OCI-LY7 (cell line): ENCODE measurements around the gene DNAJC1. TPM values are rescaled to one million over a fixed set of nuclear protein-coding genes. Genes with fewer than 3 reads are reported as not detected.
"Not testable (repeated sequence)": the region's sequence is repeated elsewhere in the genome, so short reads cannot be mapped to it uniquely, and the experiment has no call there.

Experiments used
- BruUV-seq: library from RNA; stranded (reverse); fragments of 400-500 nt; replicated peaks from 2 replicates; lab custom pipeline; 2021; lab: Mats Ljungman, UMichigan
- CTCF ChIA-PET: fragments of 300-600 bp; sonication (Branson Sonifier 250); formaldehyde crosslinking; loops from one replicate; lab custom pipeline; 2022; ENCODE audit warnings: antibody characterized with exemption; ENCODE audit not compliant: unreplicated experiment; lab: Charles Lee
- POLR2A ChIA-PET: fragments of 300-600 bp; sonication (Branson Sonifier 250); formaldehyde crosslinking; loops from one replicate; lab custom pipeline; 2022; ENCODE audit warnings: antibody characterized with exemption; lab: Charles Lee
- DNase-seq: peaks from one replicate; pipeline ENCODE4 v3.0.0-alpha.2; 2015; ENCODE audit warnings: low spot score
- H2AFZ ChIP-seq: fragments of 200-600 bp; sonication (generic), shearing (Covaris generic); 2 replicates; pipeline ENCODE4 v1.6.1; 2014; ENCODE audit warnings: mild to moderate bottlenecking, antibody characterized with exemption, low read length, moderate library complexity
- H3K27ac ChIP-seq: fragments of 200-600 bp; sonication (generic); 2 replicates; pipeline ENCODE4 v1.5.1; 2014; ENCODE audit warnings: mixed run types, low read depth, mild to moderate bottlenecking, moderate library complexity, low read length, inconsistent platforms; ENCODE audit not compliant: poor library complexity, severe bottlenecking
- H3K36me3 ChIP-seq: fragments of 200-600 bp; sonication (generic); 2 replicates; pipeline ENCODE4 v1.6.1; 2014; ENCODE audit warnings: mild to moderate bottlenecking, antibody characterized with exemption, low read length, moderate library complexity, mixed read lengths; ENCODE audit not compliant: insufficient read depth
- H3K4me1 ChIP-seq: fragments of 200-600 bp; sonication (generic); 2 replicates; pipeline ENCODE4 v1.5.1; 2014; ENCODE audit warnings: mild to moderate bottlenecking, low read length; ENCODE audit not compliant: insufficient read depth, poor library complexity, severe bottlenecking
- H3K4me2 ChIP-seq: fragments of 200-600 bp; sonication (generic); 2 replicates; pipeline ENCODE4 v1.6.1; 2014; ENCODE audit warnings: mild to moderate bottlenecking, low read length
- H3K4me3 ChIP-seq: fragments of 200-600 bp; sonication (generic); 2 replicates; pipeline ENCODE4 v1.5.1; 2014; ENCODE audit warnings: mild to moderate bottlenecking, low read depth, low read length; ENCODE audit not compliant: poor library complexity, severe bottlenecking
- H3K79me2 ChIP-seq: fragments of 200-600 bp; sonication (generic); 2 replicates; pipeline ENCODE4 v1.6.1; 2016; ENCODE audit warnings: low read depth, mild to moderate bottlenecking, low read length, moderate library complexity, mixed read lengths; ENCODE audit not compliant: insufficient read depth
- H3K9me2 ChIP-seq: fragments of 200-600 bp; sonication (generic); 2 replicates; pipeline ENCODE4 v1.6.1; 2016; ENCODE audit warnings: mild to moderate bottlenecking, low read length, mixed read lengths; ENCODE audit not compliant: insufficient read depth
- H3K9me3 ChIP-seq: fragments of 200-600 bp; sonication (generic); 2 replicates; pipeline ENCODE4 v1.6.1; 2014; ENCODE audit warnings: mild to moderate bottlenecking, mixed run types, low read length, mixed read lengths
- H4K20me1 ChIP-seq: fragments of 200-600 bp; sonication (generic); 2 replicates; pipeline ENCODE4 v1.6.1; 2014; ENCODE audit warnings: mild to moderate bottlenecking, antibody characterized with exemption, low read length, moderate library complexity, mixed read lengths; ENCODE audit not compliant: insufficient read depth
- CTCF ChIP-seq: fragments of 200-600 bp; sonication (generic); conservative IDR thresholded peaks from 2 replicates; pipeline ENCODE4 v1.5.1; 2014; ENCODE audit warnings: mild to moderate bottlenecking, antibody characterized with exemption, low read length, moderate library complexity, mixed read lengths
- EZH2phosphoT487 ChIP-seq: fragments of 200-600 bp; sonication (generic); IDR thresholded peaks from 2 replicates; pipeline ENCODE4 v1.6.1; 2018; ENCODE audit warnings: low read depth, borderline replicate concordance, mild to moderate bottlenecking, mixed run types, antibody characterized with exemption, low read length, moderate library complexity, mixed read lengths
- intact Hi-C: fragments of 100-400 bp; cut with micrococcal nuclease; formaldehyde crosslinking; loops from one replicate; pipeline ENCODE4 v1.10.0; 2022; ENCODE audit not compliant: unreplicated experiment
- total RNA-seq, 2 experiments: library from RNA; depleted of rRNA in 1 of 2; stranded (reverse); fragments of >200 nt in 1 of 2; shearing (Covaris generic) in 1 of 2; gene quantifications; 2 replicates each; pipeline ENCODE4 v1.2.3, GENCODE V29; 2014 to 2022

The DNAJC1 gene
- total RNA-seq, 2 experiments from 2014 or later = 7.1 to 16.9 TPM

- peaks cover 12% of the 10 kb centered on the region for H3K9me3 ChIP-seq
- POLR2A ChIA-PET = no interaction called here
- no peaks in the 10 kb centered on the region for H4K20me1 ChIP-seq
- TF ChIP-seq CTCF (no peak), EZH2phosphoT487 (no peak)
- H3K4me3 ChIP-seq = no peak overlapping the region
- no peaks in the 10 kb centered on the region for H3K36me3 ChIP-seq
- no peak overlapping the region for H3K27ac ChIP-seq
- H3K4me2 ChIP-seq = no peak overlapping the region
- BruUV-seq = no TSS peak
- CTCF ChIA-PET = no interaction called here
- intact Hi-C loops = no loop called here
- H3K79me2 ChIP-seq = no peaks in the 10 kb centered on the region
- no peak overlapping the region for H2AFZ ChIP-seq
- no peaks in the 10 kb centered on the region for H3K9me2 ChIP-seq
- no peaks in the 10 kb centered on the region for H3K4me1 ChIP-seq
- no peak for DNase-seq
These were observed 179.1 kb downstream of the DNAJC1 start for GRCh38 chr10:21824409-21824808.

- Histone ChIP-seq H3K9me2 (no peaks in the 10 kb centered on the region), H2AFZ (no peak overlapping the region), H3K27ac (no peak overlapping the region), H3K79me2 (no peaks in the 10 kb centered on the region), H3K4me1 (no peaks in the 10 kb centered on the region), H3K4me3 (no peak overlapping the region), H3K36me3 (no peaks in the 10 kb centered on the region), H4K20me1 (no peaks in the 10 kb centered on the region), H3K4me2 (no peak overlapping the region), H3K9me3 (peaks cover 12% of the 10 kb centered on the region)
- POLR2A ChIA-PET = interaction anchor here (0.6 kb wide), 1 partner anchor 1822 kb away, joined by 3 read pairs; no protein-coding TSS in a partner anchor
- TF ChIP-seq CTCF = no peak
- TF ChIP-seq EZH2phosphoT487 = no peak
- intact Hi-C loops = no loop called here
- CTCF ChIA-PET = no interaction called here
- no peak for DNase-seq
- BruUV-seq = no TSS peak
These were observed 179.9 kb downstream of the DNAJC1 start for GRCh38 chr10:21823617-21824016.

- BruUV-seq, H3K9me3 ChIP-seq, H4K20me1 ChIP-seq, H3K27ac ChIP-seq, DNase-seq, H2AFZ ChIP-seq, H3K4me1 ChIP-seq, H3K79me2 ChIP-seq, H3K4me3 ChIP-seq, intact Hi-C loops, POLR2A ChIA-PET, CTCF ChIA-PET, H3K4me2 ChIP-seq, H3K9me2 ChIP-seq, H3K36me3 ChIP-seq: not testable (repeated sequence)
These were observed 181.3 kb downstream of the DNAJC1 start for GRCh38 chr10:21822273-21822672.
